Ectodermal cell (in vitro differentiated cells): ENCODE results near the gene TAF3.

Experiments
- H3K27ac ChIP-seq: 2 replicates; pipeline ENCODE4 v1.7.0; 2013; ENCODE audit warnings: mild to moderate bottlenecking, low read depth, low read length; ENCODE audit not compliant: insufficient read depth, poor library complexity, severe bottlenecking
- H3K27me3 ChIP-seq: 2 replicates; pipeline ENCODE4 v1.7.0; 2013; ENCODE audit warnings: mild to moderate bottlenecking, low read length; ENCODE audit not compliant: insufficient read depth, control insufficient read depth, poor library complexity, severe bottlenecking
- H3K36me3 ChIP-seq: one replicate; pipeline ENCODE4 v1.7.0; 2013; ENCODE audit warnings: low read length; ENCODE audit not compliant: control insufficient read depth, insufficient read depth
- H3K4me1 ChIP-seq: one replicate; pipeline ENCODE4 v1.7.0; 2013; ENCODE audit warnings: low read length; ENCODE audit not compliant: control insufficient read depth, insufficient read depth
- H3K4me3 ChIP-seq: 2 replicates; pipeline ENCODE4 v1.7.0; 2013; ENCODE audit warnings: low read depth, low read length, control low read depth; ENCODE audit not compliant: insufficient read depth
- H3K9me3 ChIP-seq: 2 replicates; pipeline ENCODE4 v1.7.0; 2013; ENCODE audit warnings: mild to moderate bottlenecking, low read length, moderate library complexity; ENCODE audit not compliant: control insufficient read depth
- whole genome bisulfite sequencing, 2 experiments: methylation state at CpG; one replicate each; pipeline ENCODE4 v1.1.7; 2013; ENCODE audit warnings: missing lambda C conversion rate in 2 of 2; 5-methylcytosine and 5-hydroxymethylcytosine counted together

The TAF3 gene

DNA sequence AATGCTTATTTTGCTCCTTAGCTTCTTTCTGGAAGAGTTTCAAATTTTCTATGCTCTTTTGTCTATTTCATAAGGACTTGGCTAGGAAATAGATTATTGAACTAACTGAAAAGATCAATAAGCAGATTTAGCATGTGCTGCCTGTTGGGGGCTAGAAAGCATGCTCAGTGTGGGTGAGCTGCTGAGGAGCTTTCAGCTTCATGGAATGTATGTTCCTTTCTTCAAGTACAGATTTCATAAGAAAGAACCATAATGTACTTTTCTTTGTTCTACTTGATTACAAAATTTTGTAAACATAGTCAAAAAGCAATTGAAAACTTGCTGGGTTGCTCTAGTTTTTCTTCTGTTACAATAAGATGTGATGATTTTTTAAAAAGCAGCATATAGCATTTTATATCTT is 73.8 kb downstream of the TAF3 start:
- Histone ChIP-seq H3K4me1 (peaks cover 8% of the 10 kb centered on the region), H3K9me3 (no peaks in the 10 kb centered on the region), H3K27ac (no peak overlapping the region), H3K27me3 (no peaks in the 10 kb centered on the region), H3K36me3 (no peaks in the 10 kb centered on the region), H3K4me3 (no peak overlapping the region)

DNA sequence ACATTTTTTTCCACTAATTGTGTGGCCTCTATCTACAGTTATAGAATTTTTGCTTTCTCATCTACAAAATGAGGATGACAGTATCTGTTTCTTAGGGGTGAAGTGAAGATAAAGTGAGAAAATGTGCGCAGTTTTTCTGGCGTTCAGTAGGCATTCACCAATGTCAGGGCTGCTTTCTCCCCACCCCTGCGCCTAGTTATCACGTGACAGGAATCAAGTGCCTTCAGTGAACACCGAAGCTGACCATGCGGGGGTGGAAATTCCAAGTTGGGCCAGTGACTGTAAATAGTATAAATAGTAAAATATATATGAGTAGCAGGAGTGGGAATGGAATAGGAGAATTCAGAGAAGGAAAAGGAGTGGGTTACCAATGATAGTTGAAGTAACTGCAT is 77.4 kb downstream of the TAF3 start:
- H3K4me3 ChIP-seq: no peak overlapping the region
- no peaks in the 10 kb centered on the region for H3K36me3 ChIP-seq
- 96 to 98% methylated on average over 6 of the region's 6 CpGs for WGBS, 2 experiments

GRCh38 chr10:7896297-7896696 is 78.0 kb downstream of the TAF3 start:
- Histone ChIP-seq H3K27me3 (no peaks in the 10 kb centered on the region), H3K4me1 (no peaks in the 10 kb centered on the region), H3K36me3 (no peaks in the 10 kb centered on the region), H3K27ac (no peak overlapping the region), H3K9me3 (no peaks in the 10 kb centered on the region), H3K4me3 (no peak overlapping the region)
- WGBS, 2 experiments: 81 to 95% methylated on average over 5 of the region's 5 CpGs

More for the DNA sequence above, 77.4 kb downstream of the TAF3 start:
- H3K27me3 ChIP-seq: no peaks in the 10 kb centered on the region
- H3K27ac ChIP-seq: no peak overlapping the region
- H3K9me3 ChIP-seq: no peaks in the 10 kb centered on the region
- no peaks in the 10 kb centered on the region for H3K4me1 ChIP-seq

- Histone ChIP-seq H3K27me3 (no peaks in the 10 kb centered on the region), H3K27ac (no peak overlapping the region), H3K9me3 (no peaks in the 10 kb centered on the region), H3K4me1 (no peaks in the 10 kb centered on the region), H3K4me3 (no peak overlapping the region), H3K36me3 (no peaks in the 10 kb centered on the region)
- WGBS, 2 experiments: 89 to 100% methylated on average over 1 of the region's 1 CpG
These were observed 83.0 kb downstream of the TAF3 start for GRCh38 chr10:7901256-7901655.

- no peak overlapping the region for H3K4me3 ChIP-seq
- no peaks in the 10 kb centered on the region for H3K9me3 ChIP-seq
- H3K4me1 ChIP-seq: no peaks in the 10 kb centered on the region
- H3K27me3 ChIP-seq: no peaks in the 10 kb centered on the region
- no peak overlapping the region for H3K27ac ChIP-seq
- no peaks in the 10 kb centered on the region for H3K36me3 ChIP-seq
- 91 to 94% methylated on average over 5 to 8 of the region's 8 CpGs for WGBS, 2 experiments
These were observed 84.1 kb downstream of the TAF3 start for GRCh38 chr10:7902413-7902812.

- no peaks in the 10 kb centered on the region for H3K4me1 ChIP-seq
- WGBS, 2 experiments: 95 to 97% methylated on average over 12 of the region's 12 CpGs
- H3K4me3 ChIP-seq: no peak overlapping the region
- no peak overlapping the region for H3K27ac ChIP-seq
- no peaks in the 10 kb centered on the region for H3K36me3 ChIP-seq
- no peaks in the 10 kb centered on the region for H3K9me3 ChIP-seq
- H3K27me3 ChIP-seq: no peaks in the 10 kb centered on the region
These were observed 85.5 kb downstream of the TAF3 start for GRCh38 chr10:7903851-7904250.

DNA sequence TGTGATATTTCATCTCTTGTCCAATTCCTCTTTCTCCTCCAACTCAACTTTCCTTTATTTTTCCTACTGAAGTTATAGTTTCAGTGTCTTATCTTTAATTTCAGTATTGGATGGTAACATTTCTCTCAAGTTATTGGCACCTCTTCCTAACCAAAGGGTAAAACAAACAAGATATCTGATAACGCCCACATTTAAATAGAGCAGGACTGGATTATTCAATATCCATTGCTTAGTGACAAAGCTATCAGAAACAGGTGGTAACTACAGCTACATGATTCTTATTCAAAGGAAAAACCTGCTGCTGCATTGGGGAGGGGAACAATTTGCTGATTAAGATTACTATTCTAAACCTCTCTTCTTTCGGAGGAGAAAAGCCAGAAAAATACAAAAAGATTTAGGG is 87.8 kb downstream of the TAF3 start:
- Histone ChIP-seq H3K4me3 (no peak overlapping the region), H3K9me3 (no peaks in the 10 kb centered on the region), H3K36me3 (no peaks in the 10 kb centered on the region), H3K4me1 (no peaks in the 10 kb centered on the region), H3K27me3 (no peaks in the 10 kb centered on the region), H3K27ac (no peak overlapping the region)
- 100% methylated on average over 2 of the region's 2 CpGs for WGBS, 2 experiments

GRCh38 chr10:7908541-7909210 is 90.4 kb downstream of the TAF3 start:
- H3K9me3 ChIP-seq: no peaks in the 10 kb centered on the region
- no peaks in the 10 kb centered on the region for H3K4me1 ChIP-seq
- 90 to 95% methylated on average over 8 of the region's 8 CpGs for WGBS, 2 experiments
- H3K27ac ChIP-seq: no peak overlapping the region
- no peaks in the 10 kb centered on the region for H3K36me3 ChIP-seq
- H3K4me3 ChIP-seq: no peak overlapping the region
- H3K27me3 ChIP-seq: no peaks in the 10 kb centered on the region

GRCh38 chr10:7913126-7913872 is 95.0 kb downstream of the TAF3 start:
- WGBS, 2 experiments: 75 to 93% methylated on average over 3 of the region's 3 CpGs
- Histone ChIP-seq H3K9me3 (no peaks in the 10 kb centered on the region), H3K27ac (no peak overlapping the region), H3K4me3 (no peak overlapping the region), H3K27me3 (no peaks in the 10 kb centered on the region), H3K4me1 (no peaks in the 10 kb centered on the region), H3K36me3 (no peaks in the 10 kb centered on the region)

- WGBS, 2 experiments: 80 to 100% methylated on average over 1 of the region's 1 CpG
- Histone ChIP-seq H3K4me1 (no peaks in the 10 kb centered on the region), H3K36me3 (no peaks in the 10 kb centered on the region), H3K27ac (no peak overlapping the region), H3K27me3 (no peaks in the 10 kb centered on the region), H3K4me3 (no peak overlapping the region), H3K9me3 (no peaks in the 10 kb centered on the region)
These were observed 97.7 kb downstream of the TAF3 start for GRCh38 chr10:7915923-7916536.
